Putamen (tissue), 1 donor: ENCODE data around the gene COQ4.
"Not testable (repeated sequence)": the region's sequence is repeated elsewhere in the genome, so short reads cannot be mapped to it uniquely, and the experiment has no call there.

Experiments
- DNase-seq: peaks from one replicate; pipeline ENCODE4 v3.0.0-alpha.2; 2016; ENCODE audit warnings: low spot score

COQ4 gene

DNA sequence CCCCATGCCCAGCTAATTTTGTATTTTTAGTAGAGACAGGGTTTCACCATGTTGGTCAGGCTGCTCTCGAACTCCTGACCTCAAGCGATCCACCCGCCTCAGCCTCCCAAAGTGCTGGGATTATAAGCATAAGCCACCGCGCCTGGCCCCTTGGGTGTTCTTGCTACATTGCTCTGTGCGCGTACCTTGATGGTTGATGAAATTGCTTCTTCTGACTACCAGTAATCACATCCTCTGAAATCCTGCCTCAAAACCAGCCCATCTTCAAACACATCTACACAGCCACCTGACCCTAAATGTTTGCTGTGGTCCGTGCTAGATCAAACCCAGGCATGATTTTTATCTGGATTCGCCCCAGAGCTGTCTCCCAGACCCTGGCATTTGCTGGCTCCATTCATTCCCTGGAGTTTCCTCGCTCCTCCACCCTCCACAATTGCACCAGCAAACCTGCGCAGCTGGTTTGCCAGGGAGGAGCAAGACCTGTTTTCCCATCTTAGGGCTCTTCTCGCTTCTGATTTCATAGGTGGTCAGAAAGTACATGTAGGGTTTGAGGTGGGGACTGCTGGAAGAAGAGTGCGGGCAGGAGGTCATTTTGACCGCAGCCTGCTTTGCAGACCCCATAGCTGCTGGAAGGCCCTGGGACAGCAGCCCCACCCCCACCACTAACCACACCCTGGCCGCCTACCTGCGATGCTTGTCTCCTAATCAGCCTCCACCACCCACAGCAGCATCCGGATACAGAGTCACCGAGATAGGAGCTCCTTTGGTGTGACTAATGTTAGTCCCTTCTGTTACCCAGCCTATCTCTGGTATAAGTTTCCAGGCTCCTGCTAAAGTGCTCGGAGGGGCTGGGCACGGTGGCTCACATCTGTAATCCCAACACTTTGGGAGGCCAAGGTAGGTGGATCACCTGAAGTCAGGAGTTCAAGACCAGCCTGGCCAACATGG, 23.8 kb upstream of the COQ4 start:
- no peak for DNase-seq

DNA sequence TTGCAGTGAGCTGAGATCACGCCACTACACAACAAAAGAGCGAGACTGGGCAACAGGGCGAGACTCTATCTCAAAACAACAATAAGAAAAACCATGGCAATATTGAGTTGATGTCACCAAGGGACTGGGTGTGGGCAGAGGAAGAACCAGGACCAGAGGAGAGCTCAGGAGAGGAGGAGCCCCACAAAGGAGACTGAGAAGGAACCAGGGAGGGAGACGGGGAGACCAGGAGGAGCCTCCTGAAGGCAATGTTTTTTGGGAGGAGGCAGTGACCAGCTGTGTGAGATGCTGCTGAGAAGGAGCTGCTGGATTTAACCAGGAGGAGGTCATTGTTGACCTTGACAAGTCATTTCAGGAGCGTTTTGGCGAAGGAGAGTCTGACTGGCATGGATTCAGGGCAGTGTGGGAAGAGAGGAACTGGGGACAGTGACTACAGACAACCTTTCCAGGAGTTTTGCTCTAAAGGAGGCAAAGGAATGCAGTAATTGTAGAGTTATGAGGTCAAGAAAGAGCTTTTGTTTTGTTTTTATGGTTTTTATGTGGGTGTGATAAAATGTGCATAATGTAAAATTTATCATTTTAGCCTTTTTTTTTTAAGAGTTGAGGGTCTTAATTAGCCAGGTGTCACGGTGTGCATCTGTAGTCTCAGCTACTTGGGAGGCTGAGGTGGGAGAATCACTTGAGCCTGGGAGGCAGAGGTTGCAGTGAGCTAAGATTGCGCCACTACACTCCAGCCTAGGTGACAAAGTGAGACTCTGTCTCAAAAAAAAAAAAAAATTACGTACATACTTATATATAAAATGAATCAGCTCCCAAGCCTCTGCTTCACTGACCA, 18.3 kb upstream of the COQ4 start:
- DNase-seq = no peak

DNA sequence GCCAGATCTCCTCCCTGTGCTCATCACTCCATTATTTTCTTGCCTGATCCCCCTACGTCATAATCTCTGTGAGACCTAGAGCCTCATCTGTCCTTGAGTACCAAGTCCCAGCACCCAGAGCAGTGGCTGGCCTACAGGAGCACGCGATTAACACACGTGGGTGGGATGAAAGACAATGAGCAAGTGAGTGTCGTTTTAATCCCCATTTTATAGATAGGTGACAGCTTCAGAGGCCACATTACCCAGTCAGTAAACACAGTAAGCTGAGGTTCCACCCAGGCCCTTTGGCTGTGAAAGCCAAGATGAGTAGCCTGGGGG, 17.7 kb upstream of the COQ4 start:
- DNase-seq = no peak

DNA sequence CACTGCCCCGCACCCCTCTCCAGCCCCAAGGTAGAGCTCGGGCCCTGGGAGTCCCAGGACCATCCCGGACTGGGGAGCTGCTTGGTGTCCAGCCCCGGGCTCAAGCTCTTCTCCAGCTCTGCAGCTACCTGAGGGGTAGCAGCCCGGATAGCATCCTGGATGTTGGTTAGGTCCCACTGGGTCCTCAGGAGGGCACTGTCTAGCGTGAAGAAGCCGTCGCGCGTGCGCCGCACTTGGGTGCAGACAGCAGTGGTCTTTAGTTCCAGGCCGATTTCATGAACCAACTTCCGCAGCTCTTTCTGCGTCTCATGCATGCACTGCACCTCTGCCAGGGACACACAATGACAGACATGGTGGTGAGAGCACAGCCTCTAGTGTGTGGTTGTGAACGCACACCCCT, 13.1 kb upstream of the COQ4 start:
- no peak for DNase-seq

DNA sequence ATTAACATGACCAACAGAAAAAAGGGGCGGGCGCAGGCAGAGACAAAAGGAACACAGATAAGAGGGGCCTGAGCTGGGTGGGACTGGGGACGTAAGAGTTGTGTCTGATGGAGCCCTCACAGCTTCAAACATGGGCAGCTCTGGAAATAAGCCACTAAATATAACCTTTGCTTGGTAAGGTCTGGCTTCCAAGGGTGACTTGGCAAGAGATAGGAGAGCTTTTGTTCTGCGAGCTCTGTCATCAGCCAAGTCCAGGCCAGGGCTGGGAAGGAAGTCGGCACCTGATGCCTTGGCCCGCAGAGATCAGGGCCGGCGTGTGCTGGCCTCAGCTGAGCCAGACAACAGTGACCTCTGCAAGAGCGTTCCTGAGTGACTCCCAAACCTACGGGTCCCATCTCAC, 12.2 kb upstream of the COQ4 start:
- no peak for DNase-seq

DNA sequence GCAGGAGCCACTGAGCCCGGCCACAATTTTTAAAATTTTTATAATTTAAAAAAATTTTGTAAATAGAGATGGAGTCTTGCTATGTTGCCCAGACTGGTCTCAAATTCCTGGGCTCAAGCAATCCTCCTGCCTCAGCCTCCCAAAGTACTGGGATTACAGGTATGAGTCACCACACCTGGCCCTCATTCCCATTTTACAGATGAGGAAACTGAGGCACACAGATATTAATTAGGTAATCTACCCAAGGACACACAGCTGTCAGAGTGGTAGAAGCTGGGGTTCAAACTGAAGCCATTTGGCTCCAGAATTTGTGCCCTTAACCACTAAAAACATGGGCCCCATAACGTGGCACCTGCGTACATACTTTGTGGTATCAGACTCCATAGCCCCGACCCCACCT, 7.9 kb upstream of the COQ4 start:
- no peak for DNase-seq

DNA sequence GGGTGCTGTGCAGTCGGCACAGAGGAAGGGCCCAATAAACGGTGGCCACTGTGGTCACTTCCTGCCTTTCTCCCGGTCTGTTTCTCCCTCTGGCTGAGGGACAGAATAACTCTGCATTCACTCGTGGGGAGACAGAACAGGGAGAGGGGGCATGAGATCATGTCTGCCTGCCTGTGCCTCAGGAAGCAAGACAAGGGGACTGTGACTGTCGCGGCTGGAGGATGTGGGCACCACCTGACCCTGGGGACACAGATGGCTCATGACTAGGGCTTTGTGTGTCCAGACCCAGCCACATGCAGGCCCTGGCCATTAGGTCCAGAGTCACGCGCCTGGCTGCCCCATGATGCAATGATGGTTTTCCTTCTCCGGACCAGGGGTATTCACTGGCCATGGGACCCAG, 6.2 kb upstream of the COQ4 start:
- peak; percentile 97 for DNase-seq

DNA sequence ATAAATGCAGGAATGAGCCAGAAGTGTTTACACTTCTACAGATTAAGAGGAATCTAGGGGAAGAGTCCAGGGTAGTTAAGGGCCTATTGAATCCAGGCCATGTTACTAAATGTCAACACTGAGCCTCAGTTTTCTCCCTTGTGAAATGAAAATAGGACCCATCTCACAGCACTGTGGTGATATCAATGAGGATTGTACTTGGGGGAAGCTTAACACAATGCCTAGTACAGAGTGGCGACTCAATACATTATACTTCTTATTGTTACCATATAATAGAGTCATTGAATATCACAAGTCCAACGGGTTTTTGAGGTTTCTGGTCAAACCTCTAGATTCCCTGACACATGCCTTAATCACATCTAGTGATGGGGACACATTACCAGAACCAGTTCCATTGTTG, 5.0 kb upstream of the COQ4 start:
- no peak for DNase-seq

DNA sequence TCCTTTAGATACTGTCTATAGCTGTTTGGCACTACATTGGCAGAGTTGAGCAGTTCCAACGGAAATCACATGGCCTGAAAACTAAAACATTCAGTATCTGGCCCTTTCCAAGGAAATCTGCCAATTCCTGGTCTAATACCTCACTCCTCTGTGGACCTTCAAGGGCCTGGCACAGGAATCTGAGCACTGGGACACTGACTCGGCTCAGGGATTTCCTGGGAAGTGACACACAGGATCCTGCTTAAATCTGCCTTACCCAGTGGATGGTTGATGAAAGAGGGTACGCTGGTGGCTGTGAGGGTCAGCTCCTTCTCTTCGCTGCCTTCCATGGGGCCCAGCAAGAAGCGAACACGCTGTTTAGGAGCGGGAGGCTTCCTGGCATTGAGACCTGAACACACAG, 1.3 kb upstream of the COQ4 start:
- DNase-seq = no peak

DNA sequence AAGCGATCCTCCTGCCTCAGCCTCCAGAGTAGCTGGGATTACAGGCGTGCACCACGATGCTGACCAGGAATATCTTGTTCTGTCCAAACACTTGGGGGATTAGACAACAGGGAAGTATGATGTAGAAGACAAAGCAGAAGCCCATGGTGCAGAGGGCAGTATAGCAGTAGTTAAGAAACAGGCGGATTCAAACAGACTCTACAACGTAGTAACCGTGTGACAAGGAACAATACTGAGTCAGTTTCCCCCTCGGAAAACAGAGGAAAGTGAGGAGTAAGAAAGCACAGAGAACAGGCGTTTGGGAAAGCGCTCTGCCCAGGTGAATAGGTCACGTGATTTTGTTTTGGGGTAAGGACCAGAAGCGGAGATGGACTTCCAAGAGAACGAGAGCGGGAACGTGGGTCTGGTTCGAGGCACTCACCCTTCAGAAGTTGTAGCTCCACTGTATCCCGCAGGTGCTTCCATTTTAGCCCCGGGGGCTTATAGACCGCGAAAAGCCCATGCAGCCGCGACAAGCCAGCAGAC, 698 bp upstream of the COQ4 start:
- no peak for DNase-seq

DNA sequence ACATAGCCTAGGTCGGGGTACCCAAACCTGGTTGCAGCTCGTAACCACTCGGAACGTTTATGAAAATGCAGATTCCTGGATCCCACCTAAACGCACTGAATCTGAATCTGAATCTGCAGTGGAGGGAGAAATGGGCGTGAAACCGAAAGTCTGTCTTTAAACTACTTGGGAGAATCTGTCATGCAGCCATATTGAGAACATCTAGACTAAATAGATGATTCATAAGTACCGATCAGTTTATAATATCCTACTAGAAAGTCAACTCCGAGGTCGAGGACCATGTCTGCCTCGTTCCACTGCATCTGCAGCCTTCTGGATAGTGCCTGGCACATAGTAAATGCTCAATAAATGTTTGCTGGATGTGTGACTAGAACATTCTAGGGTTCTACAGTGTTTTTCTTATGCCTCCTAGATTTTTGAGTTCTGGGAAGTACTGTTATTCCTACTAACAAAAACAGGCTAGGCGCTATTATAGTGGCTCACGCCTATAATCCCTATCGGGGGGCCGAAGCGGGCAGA, 632 bp downstream of the COQ4 start:
- DNase-seq = no peak

DNA sequence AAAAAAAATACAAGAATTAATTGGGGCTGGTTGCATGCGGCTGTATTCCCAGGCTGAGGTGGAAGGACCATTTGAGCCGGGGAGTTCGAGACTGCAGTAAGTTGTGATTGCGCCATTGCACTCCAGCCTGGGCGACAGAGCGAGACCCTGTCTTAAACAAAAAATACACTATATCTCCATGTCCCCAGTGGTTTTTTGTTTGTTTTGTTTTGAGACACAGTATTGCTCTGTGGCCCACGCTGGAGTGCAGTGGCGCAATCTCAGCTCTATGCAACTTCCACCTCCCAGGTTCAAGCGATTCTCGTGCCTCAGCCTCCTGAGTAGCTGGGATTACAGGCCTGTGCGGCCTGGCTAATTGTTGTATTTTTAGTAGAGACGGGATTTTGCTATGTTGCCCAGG, 1.2 kb downstream of the COQ4 start:
- no peak for DNase-seq

DNA sequence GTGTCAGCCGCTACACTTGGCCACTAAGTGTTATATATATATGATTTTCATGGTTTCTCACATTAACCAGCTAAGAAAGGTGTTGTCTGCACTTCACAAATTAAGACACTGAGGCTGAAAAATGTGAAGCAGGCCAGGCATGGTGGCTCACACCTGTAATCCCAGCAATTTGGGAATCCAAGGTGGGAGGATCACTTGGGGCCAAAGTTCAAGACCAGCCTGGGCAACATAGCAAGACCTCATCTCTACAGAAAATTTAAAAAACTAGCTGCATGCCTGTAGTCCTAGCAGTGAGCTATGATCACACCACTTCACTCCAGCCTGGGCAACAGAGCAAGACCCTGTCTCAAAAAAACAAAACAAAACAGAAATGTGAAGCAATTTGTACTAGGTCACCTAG, 1.8 kb downstream of the COQ4 start:
- no peak for DNase-seq

DNA sequence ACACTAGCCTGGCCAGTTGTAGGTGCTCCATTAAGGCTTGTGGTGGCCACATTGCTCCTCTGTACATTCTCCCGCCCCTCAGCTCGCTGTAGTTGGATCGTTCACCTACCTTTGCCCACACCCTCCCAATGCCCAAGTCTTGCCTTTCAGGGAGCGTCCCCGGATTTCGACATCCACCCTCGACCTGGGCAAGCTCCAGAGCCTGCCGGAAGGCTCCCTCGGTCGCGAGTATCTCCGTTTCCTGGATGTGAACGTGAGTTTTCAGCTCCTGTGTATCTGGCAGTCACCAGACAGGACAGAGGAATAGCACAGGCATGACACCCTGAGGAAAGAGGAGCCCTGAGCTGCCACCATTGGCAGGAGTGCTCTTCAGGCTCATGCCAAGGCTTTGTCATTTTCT, 3.0 kb downstream of the COQ4 start:
- DNase-seq = no peak

DNA sequence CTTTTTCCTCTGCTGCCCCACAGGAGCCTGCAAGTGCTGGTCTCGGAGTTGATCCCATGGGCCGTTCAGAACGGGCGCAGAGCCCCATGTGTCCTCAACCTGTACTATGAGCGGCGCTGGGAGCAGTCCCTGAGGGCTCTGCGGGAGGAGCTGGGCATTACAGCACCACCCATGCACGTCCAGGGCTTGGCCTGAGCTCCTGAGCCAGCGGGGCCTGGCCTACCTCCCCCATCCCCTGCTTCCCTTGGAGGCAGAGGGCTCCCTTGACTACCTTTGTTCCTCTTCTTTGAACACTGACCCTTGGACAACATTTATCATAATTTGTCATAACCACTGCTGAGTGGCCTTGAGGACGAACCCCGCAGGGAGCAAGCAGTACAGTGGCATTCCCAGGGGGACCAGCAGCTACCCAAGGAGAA, 10.8 kb downstream of the COQ4 start:
- DNase-seq = no peak

DNA sequence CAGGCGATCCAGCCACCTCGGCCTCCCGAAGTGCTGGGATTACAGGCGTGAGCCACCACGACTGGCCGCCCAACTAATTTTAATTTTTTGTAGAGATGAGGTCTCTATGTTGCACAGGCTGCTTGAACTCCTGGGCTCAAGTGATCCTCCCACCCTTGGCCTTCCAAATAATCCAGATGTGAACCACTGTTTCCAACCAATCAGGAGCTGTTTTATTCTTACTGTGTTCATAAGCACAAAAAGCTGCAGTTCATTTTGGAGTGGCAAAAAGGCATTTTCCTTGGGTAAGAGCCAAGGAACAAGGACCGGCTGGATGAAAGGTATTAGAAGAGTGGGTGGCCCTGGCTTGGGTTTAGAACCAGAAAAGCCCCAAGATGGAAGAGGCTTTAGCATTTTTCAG, 12.5 kb downstream of the COQ4 start:
- DNase-seq = no peak

DNA sequence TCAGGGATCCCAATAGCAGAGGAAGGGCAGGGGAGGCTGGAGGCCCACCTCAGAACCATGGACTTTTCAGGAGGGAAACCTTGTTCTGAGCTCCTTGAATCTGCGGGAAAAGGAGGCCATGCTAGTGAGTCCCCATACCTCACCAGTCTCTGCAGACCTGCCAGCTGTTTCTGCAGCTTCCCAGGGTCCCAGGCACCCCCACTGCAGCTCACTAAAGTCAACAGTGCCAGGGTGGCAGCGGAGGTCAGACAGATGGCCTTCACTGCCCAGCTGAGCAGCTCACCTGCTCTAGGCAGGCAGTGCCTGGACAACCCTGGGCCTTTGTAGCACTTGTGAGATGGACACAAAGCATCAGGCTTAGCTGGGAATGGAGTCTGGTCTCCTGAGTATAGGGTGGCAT, 13.3 kb downstream of the COQ4 start:
- DNase-seq = no peak

DNA sequence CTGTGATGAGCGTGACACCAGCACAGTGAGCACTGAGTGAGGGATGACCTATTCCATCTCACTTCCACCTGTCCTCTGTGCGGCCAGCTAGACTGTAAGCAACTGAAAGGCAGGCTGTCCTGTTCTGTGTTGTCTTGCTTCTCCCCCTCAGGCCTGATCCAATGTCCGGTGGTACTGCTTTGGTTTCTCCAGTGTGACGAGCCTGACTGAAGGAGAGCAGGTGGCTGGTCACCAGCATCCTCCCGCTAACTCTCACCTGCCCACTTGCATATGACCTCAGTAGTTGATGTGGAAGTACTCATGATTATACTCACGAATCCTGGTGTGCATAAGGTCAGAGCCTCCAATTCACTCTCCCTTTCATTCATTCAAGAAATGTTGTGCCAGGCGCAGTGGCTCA, 15.3 kb downstream of the COQ4 start:
- no peak for DNase-seq

DNA sequence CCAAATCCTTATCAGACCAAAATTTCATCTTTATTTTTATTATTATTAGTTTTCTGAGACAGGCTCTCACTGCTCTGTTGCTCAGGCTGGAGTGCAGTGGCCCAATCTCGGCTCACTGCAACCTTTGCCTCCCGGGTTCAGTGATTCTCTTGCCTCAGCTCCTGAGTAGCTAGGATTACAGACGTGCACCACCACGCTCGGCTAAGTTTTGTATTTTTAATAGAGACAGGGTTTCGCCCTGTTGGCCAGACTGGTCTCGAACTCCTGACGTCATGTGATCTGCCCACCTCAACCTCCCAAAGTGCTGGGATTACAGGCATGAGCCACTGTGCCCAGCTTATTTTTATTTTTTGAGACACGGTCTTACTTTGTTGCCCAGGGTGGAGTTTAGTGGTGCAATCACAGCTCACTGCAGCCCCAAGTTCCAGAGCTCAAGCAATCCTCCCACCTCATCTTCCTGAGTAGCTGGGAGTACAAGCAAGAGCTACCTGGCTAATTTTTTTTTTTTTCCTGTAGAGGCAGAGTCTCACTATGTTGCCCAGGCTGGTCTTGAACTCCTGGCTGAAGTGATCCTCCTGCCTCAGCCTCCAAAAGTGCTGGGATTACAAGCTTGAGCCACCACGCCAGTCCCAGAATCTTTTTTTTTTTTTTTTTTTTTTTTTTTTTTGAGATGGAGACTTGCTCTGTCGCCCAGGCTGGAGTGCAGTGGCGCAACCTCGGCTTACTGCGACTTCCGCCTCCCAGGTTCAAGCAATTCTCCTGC, 16.4 kb downstream of the COQ4 start:
- DNase-seq = not testable (repeated sequence)

DNA sequence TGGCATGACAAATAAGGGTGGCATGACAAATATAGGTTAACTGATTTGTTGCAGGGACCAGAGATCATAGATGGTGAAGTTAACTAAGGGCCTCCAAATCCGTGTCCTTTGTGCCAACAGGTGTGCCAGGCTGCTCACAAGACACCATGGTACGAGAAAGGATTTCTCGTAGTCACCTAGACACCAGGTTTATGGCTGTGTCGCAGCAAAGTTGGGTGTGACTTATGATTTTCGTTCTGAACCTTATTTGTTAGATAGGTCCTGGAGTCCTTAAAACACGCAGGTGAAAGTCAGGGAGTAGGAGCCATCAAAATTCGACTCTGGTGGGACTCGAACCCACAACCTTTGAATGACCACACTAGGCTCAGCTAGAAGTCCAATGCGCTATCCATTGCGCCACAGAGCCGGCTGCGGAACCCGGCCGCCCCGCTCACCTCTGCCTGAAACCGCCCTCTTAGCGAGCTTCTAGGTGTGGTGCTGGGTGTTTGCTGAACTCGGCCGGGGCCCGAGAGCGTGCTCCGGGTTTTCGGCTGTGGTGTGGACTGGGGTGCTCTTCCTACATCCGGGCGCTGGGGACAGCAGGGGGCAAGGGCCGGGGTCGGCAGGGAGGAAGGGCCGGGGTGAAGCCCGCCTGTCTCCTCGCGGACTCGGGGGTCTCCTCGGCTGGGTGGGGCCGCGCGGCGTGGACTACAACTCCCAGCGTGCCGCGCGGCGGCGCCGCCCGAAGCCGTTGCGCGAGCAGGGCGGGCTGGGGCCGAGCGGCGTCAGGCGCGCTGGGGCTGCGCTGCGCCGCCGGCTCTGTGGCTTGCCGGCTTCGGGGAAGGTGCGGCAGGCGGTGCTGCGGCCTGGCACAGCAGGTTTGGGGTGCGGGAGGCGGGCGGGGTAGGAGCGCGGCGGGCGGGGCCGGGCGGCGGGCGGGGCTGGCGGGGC, 17.4 kb downstream of the COQ4 start, which contains the start of gene SLC27A4:
Gene SLC27A4 (plus strand): TSS at position 767 of the 930 bp plus-strand sequence. CDS start 2,606 bp downstream, outside the sequence.
- DNase-seq = peak; percentile 83
